ENCODE measurements around the gene CLSTN1.

The CLSTN1 gene

GRCh38 chr1:9687874-9688582 is 135.7 kb downstream of the CLSTN1 start:
- H3K27me3 Mint-ChIP-seq = no peaks in the 10 kb centered on the region
- DNase-seq = no peak
- peak overlapping the region; percentile 74 for H3K4me3 Mint-ChIP-seq
- H3K4me1 Mint-ChIP-seq (ENCODE audit: low read depth) = peaks cover 76% of the 10 kb centered on the region
- no peaks in the 10 kb centered on the region for H3K9me3 Mint-ChIP-seq
- H3K36me3 Mint-ChIP-seq (ENCODE audit: low read depth) = peaks cover 49% of the 10 kb centered on the region
- peak overlapping the region; percentile 90 for H3K27ac Mint-ChIP-seq

GRCh38 chr1:9687120-9687873 is 136.5 kb downstream of the CLSTN1 start:
- Mint-ChIP-seq H3K4me3 (peak overlapping the region; percentile 74), H3K36me3 (ENCODE audit: low read depth) (peaks cover 49% of the 10 kb centered on the region), H3K9me3 (no peaks in the 10 kb centered on the region), H3K27ac (peak overlapping the region; percentile 90), H3K4me1 (ENCODE audit: low read depth) (peaks cover 74% of the 10 kb centered on the region), H3K27me3 (no peaks in the 10 kb centered on the region)
- DNase-seq = peak; percentile 82

GRCh38 chr1:9684801-9685200 is 139.0 kb downstream of the CLSTN1 start:
- peaks cover 36% of the 10 kb centered on the region for H3K36me3 Mint-ChIP-seq (ENCODE audit: low read depth)
- DNase-seq = no peak
- no peaks in the 10 kb centered on the region for H3K9me3 Mint-ChIP-seq
- peak overlapping the region; percentile 77 for H3K27ac Mint-ChIP-seq
- H3K4me3 Mint-ChIP-seq = no peak overlapping the region
- H3K27me3 Mint-ChIP-seq = no peaks in the 10 kb centered on the region
- peaks cover 63% of the 10 kb centered on the region for H3K4me1 Mint-ChIP-seq (ENCODE audit: low read depth)

DNA sequence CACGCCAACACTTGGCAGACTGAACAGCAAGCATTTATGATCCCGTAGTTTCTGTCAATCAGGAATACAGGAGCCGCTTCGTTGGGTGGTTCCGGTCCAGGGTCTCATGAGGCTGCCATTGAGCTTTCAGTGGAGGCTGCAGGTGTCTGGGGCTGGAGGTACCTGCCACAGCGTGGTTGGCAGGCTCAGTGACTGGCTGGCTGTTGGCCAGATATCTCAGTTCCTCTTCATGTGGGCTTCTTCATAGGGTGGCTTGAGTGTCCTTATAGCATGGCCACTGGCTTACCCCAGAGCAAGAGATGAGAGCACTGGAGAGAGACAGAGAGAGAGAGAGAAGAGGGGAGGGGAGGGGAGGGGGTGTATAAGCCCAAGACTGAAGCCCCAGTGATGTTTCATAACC is 142.9 kb downstream of the CLSTN1 start:
- H3K27me3 Mint-ChIP-seq = no peaks in the 10 kb centered on the region
- no peaks in the 10 kb centered on the region for H3K9me3 Mint-ChIP-seq
- peaks cover 59% of the 10 kb centered on the region for H3K36me3 Mint-ChIP-seq (ENCODE audit: low read depth)
- no peak for DNase-seq
- peaks cover 61% of the 10 kb centered on the region for H3K4me1 Mint-ChIP-seq (ENCODE audit: low read depth)
- peak overlapping the region; percentile 87 for H3K27ac Mint-ChIP-seq
- H3K4me3 Mint-ChIP-seq = no peak overlapping the region

DNA sequence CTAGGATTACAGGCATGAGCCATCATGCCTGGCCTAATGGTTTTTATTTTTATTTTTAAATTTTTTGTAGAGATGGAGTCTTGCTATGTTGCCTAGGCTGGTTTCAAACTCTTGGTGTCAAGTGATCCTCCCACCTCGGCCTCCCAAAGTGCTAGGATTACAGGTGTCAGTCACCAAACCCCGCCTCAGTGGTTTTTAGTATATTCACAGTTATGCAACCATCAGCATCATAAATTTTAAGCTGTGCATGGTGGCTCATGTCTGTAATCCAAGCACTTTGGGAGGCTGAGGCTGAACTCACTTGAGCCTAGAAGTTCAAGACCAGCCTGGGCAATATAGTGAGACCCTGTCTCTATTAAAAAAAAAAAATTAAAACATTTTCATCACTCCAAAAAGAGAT is 143.7 kb downstream of the CLSTN1 start:
- DNase-seq = no peak
- peaks cover 64% of the 10 kb centered on the region for H3K36me3 Mint-ChIP-seq (ENCODE audit: low read depth)
- no peak overlapping the region for H3K4me3 Mint-ChIP-seq
- H3K27ac Mint-ChIP-seq = no peak overlapping the region
- H3K9me3 Mint-ChIP-seq = no peaks in the 10 kb centered on the region
- H3K27me3 Mint-ChIP-seq = no peaks in the 10 kb centered on the region
- peaks cover 60% of the 10 kb centered on the region for H3K4me1 Mint-ChIP-seq (ENCODE audit: low read depth)
